HepG2 (cell line): ENCODE measurements around the gene ARFIP2. TPM values are rescaled to one million over a fixed set of nuclear protein-coding genes. Genes with fewer than 3 reads are reported as not detected.

Source experiments
- ATAC-seq: fragments of 200-7000 bp; cut with Tn5 transposase; 3 replicates; pipeline ENCODE4 v1.9.1; 2020; ENCODE audit warnings: mild to moderate bottlenecking, moderate library complexity
- BruUV-seq: library from RNA; stranded (reverse); fragments of 400-500 nt; replicated peaks from 2 replicates; lab custom pipeline; 2021; lab: Mats Ljungman, UMichigan
- CTCF ChIA-PET: fragments of 300-600 bp; formaldehyde crosslinking; extraction: SDS; loops from one replicate; lab custom pipeline; 2021; ENCODE audit warnings: low total read pairs, inconsistent platforms, low intra/inter-chr PET ratio; lab: Yijun Ruan, JAX
- POLR2A ChIA-PET: fragments of 350-600 bp; sonication (Branson Sonifier 250); formaldehyde crosslinking; loops from one replicate; lab custom pipeline; 2020; ENCODE audit warnings: antibody characterized with exemption, inconsistent platforms; lab: Yijun Ruan, JAX
- DNase-seq: peaks from one replicate; pipeline ENCODE4 v3.0.0-alpha.2; 2015; ENCODE audit warnings: low spot score
- FAIRE-seq: peaks from 3 replicates; lab custom pipeline; 2011; peaks lifted over from hg19 to GRCh38; lab: Jason Lieb, UNC
- H2AFZ ChIP-seq: one replicate; pipeline ENCODE4 v1.6.1; 2011; ENCODE audit warnings: low read length, inconsistent platforms
- H3K27ac ChIP-seq: fragments of 300-600 bp; 3 replicates; pipeline ENCODE4 v1.8.0; 2011; ENCODE audit warnings: mixed run types, mild to moderate bottlenecking, mixed read lengths, low read length, inconsistent platforms; ENCODE audit not compliant: insufficient read depth; ENCODE audit errors: extremely low read length
- H3K27me3 ChIP-seq, 2 experiments: fragments of 200-600 bp in 1 of 2; 2 replicates in 1 of 2; 3 replicates in 1 of 2; pipeline versions ENCODE4 v1.6.0 to v1.8.0; 2011; ENCODE audit warnings: low read length in 2 of 2, mild to moderate bottlenecking in 2 of 2, moderate library complexity in 2 of 2, inconsistent platforms in 1 of 2; ENCODE audit not compliant: insufficient read depth in 2 of 2, control insufficient read depth in 1 of 2
- H3K36me3 ChIP-seq, 2 experiments: fragments of 200-600 bp in 1 of 2; replicated peaks in 1 of 2; 2 replicates in 1 of 2; 3 replicates in 1 of 2; pipeline versions ENCODE4 v1.5.1 to v1.8.0; 2011; ENCODE audit warnings: low read length in 2 of 2, inconsistent platforms in 1 of 2; ENCODE audit not compliant: insufficient read depth in 2 of 2, control insufficient read depth in 1 of 2
- H3K4me1 ChIP-seq: 2 replicates; pipeline ENCODE4 v1.5.1; 2012; ENCODE audit warnings: low read length, inconsistent platforms; ENCODE audit not compliant: insufficient read depth
- H3K4me2 ChIP-seq: 2 replicates; pipeline ENCODE4 v1.6.0; 2011; ENCODE audit warnings: low read depth, low read length, inconsistent platforms
- H3K4me3 ChIP-seq, 3 experiments: fragments of 200-600 bp in 1 of 3; sonication (generic), shearing (Covaris generic) in 1 of 3; replicated peaks in 1 of 3; 2 replicates each; pipeline ENCODE4 v1.5.1; 2011 to 2016; ENCODE audit warnings: low read length in 3 of 3, inconsistent platforms in 2 of 3, low read depth in 2 of 3, mild to moderate bottlenecking in 2 of 3, control low read depth in 1 of 3, mixed read lengths in 1 of 3; ENCODE audit not compliant: insufficient read depth in 1 of 3
- H3K79me2 ChIP-seq: one replicate; pipeline ENCODE4 v1.6.1; 2011; ENCODE audit warnings: low read length, inconsistent platforms; ENCODE audit not compliant: insufficient read depth
- H3K9ac ChIP-seq: 2 replicates; pipeline ENCODE4 v1.6.0; 2011; ENCODE audit warnings: mild to moderate bottlenecking, low read depth, low read length, inconsistent platforms; ENCODE audit not compliant: insufficient read depth
- H3K9me3 ChIP-seq: 2 replicates; pipeline ENCODE4 v1.5.1; 2012; ENCODE audit warnings: mild to moderate bottlenecking, low read length
- H4K20me1 ChIP-seq: 2 replicates; pipeline ENCODE4 v1.6.0; 2011; ENCODE audit warnings: inconsistent platforms, mild to moderate bottlenecking, low read length, moderate library complexity; ENCODE audit not compliant: insufficient read depth
- DNMT1 ChIP-seq: sonication (generic); formaldehyde crosslinking; IDR thresholded peaks from 2 replicates; pipeline ENCODE4 v1.5.1; 2020; ENCODE audit warnings: mild to moderate bottlenecking, missing genetic modification reagents
- FOSL1 ChIP-seq: sonication (generic); formaldehyde crosslinking; IDR thresholded peaks from 2 replicates; pipeline ENCODE4 v1.9.0; 2021; ENCODE audit warnings: missing genetic modification reagents, borderline replicate concordance
- NCOA5 ChIP-seq: sonication (generic); formaldehyde crosslinking; IDR thresholded peaks from 2 replicates; pipeline ENCODE4 v1.4.0; 2020; ENCODE audit warnings: missing genetic modification reagents
- REPIN1 ChIP-seq: sonication (generic); formaldehyde crosslinking; IDR thresholded peaks from 2 replicates; pipeline ENCODE4 v1.8.0; 2022; ENCODE audit warnings: missing genetic modification reagents, low read depth, mild to moderate bottlenecking, borderline replicate concordance
- ZNF367 ChIP-seq: sonication (generic); formaldehyde crosslinking; IDR thresholded peaks from 2 replicates; pipeline ENCODE4 v1.4.0; 2020; ENCODE audit warnings: missing genetic modification reagents, borderline replicate concordance
- WGBS: methylation state at CpG from one replicate; pipeline ENCODE4 v1.1.6; 2017; ENCODE audit warnings: low lambda C conversion rate; 5-methylcytosine and 5-hydroxymethylcytosine counted together
- in situ Hi-C: cut with HindIII; loops from 2 replicates; pipeline ENCODE4 v1.10.0; 2017; ENCODE audit warnings: low pct_unique_long_range_greater_than_20kb; ENCODE audit not compliant: extremely low pct_ligation_motif_present
- intact Hi-C: fragments of 100-400 bp; cut with micrococcal nuclease; formaldehyde crosslinking; loops from one replicate; pipeline ENCODE4 v1.10.0; 2022; ENCODE audit not compliant: unreplicated experiment
- polyA plus RNA-seq, 8 experiments: library from polyadenylated mRNA; depleted of rRNA in 3 of 8; stranded (reverse) in 7 of 8; unstranded in 1 of 8; fragments of >200 nt; fragmentation: Illumina TruSeq in 4 of 8; extraction: Trizol in 4 of 8; gene quantifications; 2 replicates each; pipeline versions ENCODE4 v1.2.1 to v1.2.3, GENCODE V29; 2011 to 2016; ENCODE audit warnings: low read depth in 4 of 8, missing spikeins in 1 of 8, mixed read lengths in 1 of 8; ENCODE audit not compliant: insufficient read depth in 1 of 8
- total RNA-seq, 5 experiments: library from RNA; depleted of rRNA; stranded (reverse); fragments of >200 nt; fragmentation: Illumina TruSeq; extraction: Trizol; gene quantifications; 2 replicates each; pipeline ENCODE4 v1.2.3, GENCODE V29; 2016; ENCODE audit warnings: low read depth in 1 of 5
- TF ChIP-seq, protein P1 (sequence below): fragments of 450-650 bp; IDR thresholded peaks from 2 replicates; pipeline ENCODE4 v1.6.1; 2016
- TF ChIP-seq, protein P2 (sequence below): sonication (generic); formaldehyde crosslinking; IDR thresholded peaks from 2 replicates; pipeline ENCODE4 v1.4.0; 2020; ENCODE audit warnings: missing genetic modification reagents, borderline replicate concordance
- TF ChIP-seq, protein P3 (sequence below): sonication (generic); formaldehyde crosslinking; IDR thresholded peaks from 2 replicates; pipeline ENCODE4 v1.4.0; 2020; ENCODE audit warnings: low read depth, mild to moderate bottlenecking, missing genetic modification reagents

Gene ARFIP2
- total and polyA plus RNA-seq, 2 of the 13 experiments (the other 11 are each of a cell fraction or from before 2014, with no cell fraction given), result 56.6 to 60.2 TPM

DNA sequence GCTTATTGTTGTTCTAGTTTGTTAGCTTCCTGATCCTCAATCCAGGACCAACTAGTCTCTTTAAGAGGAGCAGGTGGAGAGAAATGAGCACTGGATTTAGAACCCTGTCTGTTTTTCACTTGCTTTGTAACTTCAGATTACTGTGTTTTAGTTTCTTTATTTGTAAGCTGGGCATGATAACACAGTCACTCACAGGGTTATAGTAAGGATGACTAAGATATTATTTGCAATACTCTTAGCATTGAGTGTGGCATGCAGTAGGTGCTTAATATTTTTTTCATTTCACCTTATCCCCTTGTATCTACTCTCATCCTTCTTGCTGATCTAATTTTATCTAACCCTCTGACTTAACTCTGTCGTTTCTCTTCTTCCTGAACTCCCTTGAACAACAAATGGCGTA, 49.7 kb upstream of the ARFIP2 start:
- H4K20me1 ChIP-seq, result peaks cover 4% of the 10 kb centered on the region; the same call in 1 of the 2 replicates
- in situ Hi-C loops, result no loop called here
- H3K4me2 ChIP-seq, result no peak overlapping the region
- no peak overlapping the region for H2AFZ ChIP-seq
- ATAC-seq (no peak), FAIRE-seq (no peak), DNase-seq (no peak)
- no peaks in the 10 kb centered on the region; a peak in 2 of 5 replicates for H3K36me3 ChIP-seq
- no peaks in the 10 kb centered on the region for H3K4me1 ChIP-seq
- 99% methylated on average over 2 of the region's 2 CpGs for WGBS
- no peaks in the 10 kb centered on the region for H3K27me3 ChIP-seq
- H3K9ac ChIP-seq, result no peak overlapping the region
- intact Hi-C loops, result loop anchor here (1.0 to 5.0 kb wide), 5 partner anchors 71 to 175 kb away; partner anchors contain the start of genes ILK, MRPL17 and RRP8
- TF ChIP-seq, protein P1, sequence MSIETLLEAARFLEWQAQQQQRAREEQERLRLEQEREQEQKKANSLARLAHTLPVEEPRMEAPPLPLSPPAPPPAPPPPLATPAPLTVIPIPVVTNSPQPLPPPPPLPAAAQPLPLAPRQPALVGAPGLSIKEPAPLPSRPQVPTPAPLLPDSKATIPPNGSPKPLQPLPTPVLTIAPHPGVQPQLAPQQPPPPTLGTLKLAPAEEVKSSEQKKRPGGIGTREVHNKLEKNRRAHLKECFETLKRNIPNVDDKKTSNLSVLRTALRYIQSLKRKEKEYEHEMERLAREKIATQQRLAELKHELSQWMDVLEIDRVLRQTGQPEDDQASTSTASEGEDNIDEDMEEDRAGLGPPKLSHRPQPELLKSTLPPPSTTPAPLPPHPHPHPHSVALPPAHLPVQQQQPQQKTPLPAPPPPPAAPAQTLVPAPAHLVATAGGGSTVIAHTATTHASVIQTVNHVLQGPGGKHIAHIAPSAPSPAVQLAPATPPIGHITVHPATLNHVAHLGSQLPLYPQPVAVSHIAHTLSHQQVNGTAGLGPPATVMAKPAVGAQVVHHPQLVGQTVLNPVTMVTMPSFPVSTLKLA, result no peak
- TF ChIP-seq FOSL1 (CRISPR knock-in tag) (no peak), REPIN1 (CRISPR knock-in tag) (no peak), NCOA5 (no peak), DNMT1 (CRISPR knock-in tag) (no peak), ZNF367 (no peak)
- TF ChIP-seq, protein P2, sequence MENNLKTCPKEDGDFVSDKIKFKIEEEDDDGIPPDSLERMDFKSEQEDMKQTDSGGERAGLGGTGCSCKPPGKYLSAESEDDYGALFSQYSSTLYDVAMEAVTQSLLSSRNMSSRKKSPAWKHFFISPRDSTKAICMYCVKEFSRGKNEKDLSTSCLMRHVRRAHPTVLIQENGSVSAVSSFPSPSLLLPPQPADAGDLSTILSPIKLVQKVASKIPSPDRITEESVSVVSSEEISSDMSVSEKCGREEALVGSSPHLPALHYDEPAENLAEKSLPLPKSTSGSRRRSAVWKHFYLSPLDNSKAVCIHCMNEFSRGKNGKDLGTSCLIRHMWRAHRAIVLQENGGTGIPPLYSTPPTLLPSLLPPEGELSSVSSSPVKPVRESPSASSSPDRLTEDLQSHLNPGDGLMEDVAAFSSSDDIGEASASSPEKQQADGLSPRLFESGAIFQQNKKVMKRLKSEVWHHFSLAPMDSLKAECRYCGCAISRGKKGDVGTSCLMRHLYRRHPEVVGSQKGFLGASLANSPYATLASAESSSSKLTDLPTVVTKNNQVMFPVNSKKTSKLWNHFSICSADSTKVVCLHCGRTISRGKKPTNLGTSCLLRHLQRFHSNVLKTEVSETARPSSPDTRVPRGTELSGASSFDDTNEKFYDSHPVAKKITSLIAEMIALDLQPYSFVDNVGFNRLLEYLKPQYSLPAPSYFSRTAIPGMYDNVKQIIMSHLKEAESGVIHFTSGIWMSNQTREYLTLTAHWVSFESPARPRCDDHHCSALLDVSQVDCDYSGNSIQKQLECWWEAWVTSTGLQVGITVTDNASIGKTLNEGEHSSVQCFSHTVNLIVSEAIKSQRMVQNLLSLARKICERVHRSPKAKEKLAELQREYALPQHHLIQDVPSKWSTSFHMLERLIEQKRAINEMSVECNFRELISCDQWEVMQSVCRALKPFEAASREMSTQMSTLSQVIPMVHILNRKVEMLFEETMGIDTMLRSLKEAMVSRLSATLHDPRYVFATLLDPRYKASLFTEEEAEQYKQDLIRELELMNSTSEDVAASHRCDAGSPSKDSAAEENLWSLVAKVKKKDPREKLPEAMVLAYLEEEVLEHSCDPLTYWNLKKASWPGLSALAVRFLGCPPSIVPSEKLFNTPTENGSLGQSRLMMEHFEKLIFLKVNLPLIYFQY (CRISPR knock-in tag), result no peak
- TF ChIP-seq, protein P3, sequence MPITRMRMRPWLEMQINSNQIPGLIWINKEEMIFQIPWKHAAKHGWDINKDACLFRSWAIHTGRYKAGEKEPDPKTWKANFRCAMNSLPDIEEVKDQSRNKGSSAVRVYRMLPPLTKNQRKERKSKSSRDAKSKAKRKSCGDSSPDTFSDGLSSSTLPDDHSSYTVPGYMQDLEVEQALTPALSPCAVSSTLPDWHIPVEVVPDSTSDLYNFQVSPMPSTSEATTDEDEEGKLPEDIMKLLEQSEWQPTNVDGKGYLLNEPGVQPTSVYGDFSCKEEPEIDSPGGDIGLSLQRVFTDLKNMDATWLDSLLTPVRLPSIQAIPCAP (CRISPR knock-in tag), result no peak
- ChIA-PET CTCF (interaction anchor here (0.7 to 2.3 kb wide), 5 partner anchors 136 to 227 kb away, joined by 3 to 16 read pairs (median 9); partner anchors contain the start of gene MRPL17), POLR2A (interaction anchor here (1.1 to 2.1 kb wide), 2 partner anchors 74 to 152 kb away, joined by 4 to 8 read pairs; partner anchors contain the start of gene MRPL17)
- H3K27ac ChIP-seq, result no peak overlapping the region
- H3K4me3 ChIP-seq, result no peak overlapping the region
- no TSS peak for BruUV-seq
- H3K79me2 ChIP-seq, result no peaks in the 10 kb centered on the region
- H3K9me3 ChIP-seq, result no peaks in the 10 kb centered on the region
